AG09319 (cell line): ENCODE results near the gene OPA1.
A peak's percentile ranks its signal among the peaks of the same experiment; 100 is the strongest.

Experiments used
- DNase-seq: peaks from one replicate; pipeline ENCODE4 v3.0.0-alpha.2; 2010; ENCODE audit warnings: low read depth; ENCODE audit errors: extremely low read depth
- TF ChIP-seq, protein P1 (sequence below): IDR thresholded peaks from 2 replicates; pipeline ENCODE4 v1.5.1; 2011; ENCODE audit warnings: low read depth, mild to moderate bottlenecking, inconsistent platforms, low read length, moderate library complexity

The OPA1 gene

DNA sequence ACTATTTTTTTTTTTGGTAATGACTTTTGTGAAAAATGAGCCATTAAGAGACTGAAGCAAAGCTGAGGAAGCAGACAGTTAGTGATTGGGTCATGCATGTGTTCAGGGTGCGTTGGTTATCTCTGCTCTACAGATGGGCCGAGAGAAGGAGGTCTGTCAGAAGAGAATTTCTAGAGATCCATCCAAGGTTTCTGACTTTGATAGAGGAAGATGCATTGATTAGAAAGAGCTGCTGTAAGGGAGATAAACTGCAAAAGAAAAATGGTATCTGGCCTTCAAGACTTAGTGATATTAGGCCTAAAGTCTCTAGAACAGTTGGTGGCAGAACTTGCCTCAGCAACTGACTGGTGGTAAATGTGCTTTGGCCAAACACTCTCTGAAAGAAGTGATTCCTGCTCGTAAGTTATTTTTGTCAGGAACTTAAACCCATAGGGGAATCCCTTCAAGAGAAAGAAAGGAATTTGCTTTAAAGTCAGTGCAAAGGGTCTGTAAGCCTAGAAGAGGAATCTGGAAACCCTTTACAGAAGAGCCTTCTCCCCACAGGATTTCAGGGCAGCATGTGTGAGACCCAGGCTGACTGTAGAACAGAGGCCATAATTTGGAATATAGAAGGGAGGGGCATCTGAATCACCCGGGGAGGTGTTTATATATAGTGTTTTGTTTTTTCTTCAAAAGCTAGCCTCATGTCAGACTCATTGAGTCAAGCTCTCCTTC lies 67.8 kb downstream of the OPA1 start:
- TF ChIP-seq, protein P1, sequence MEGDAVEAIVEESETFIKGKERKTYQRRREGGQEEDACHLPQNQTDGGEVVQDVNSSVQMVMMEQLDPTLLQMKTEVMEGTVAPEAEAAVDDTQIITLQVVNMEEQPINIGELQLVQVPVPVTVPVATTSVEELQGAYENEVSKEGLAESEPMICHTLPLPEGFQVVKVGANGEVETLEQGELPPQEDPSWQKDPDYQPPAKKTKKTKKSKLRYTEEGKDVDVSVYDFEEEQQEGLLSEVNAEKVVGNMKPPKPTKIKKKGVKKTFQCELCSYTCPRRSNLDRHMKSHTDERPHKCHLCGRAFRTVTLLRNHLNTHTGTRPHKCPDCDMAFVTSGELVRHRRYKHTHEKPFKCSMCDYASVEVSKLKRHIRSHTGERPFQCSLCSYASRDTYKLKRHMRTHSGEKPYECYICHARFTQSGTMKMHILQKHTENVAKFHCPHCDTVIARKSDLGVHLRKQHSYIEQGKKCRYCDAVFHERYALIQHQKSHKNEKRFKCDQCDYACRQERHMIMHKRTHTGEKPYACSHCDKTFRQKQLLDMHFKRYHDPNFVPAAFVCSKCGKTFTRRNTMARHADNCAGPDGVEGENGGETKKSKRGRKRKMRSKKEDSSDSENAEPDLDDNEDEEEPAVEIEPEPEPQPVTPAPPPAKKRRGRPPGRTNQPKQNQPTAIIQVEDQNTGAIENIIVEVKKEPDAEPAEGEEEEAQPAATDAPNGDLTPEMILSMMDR, result no peak

GRCh38 chr3:193662757-193663322 lies 69.8 kb downstream of the OPA1 start:
- no peak for DNase-seq

More for the DNA sequence above, 67.8 kb downstream of the OPA1 start:
- DNase-seq, result no peak

GRCh38 chr3:193665370-193665989 lies 72.5 kb downstream of the OPA1 start:
- peak; percentile 12 for DNase-seq
- TF ChIP-seq, protein P1, result peak; percentile 32

More at GRCh38 chr3:193662757-193663322, 69.8 kb downstream of the OPA1 start:
- TF ChIP-seq, protein P1, result no peak

DNA sequence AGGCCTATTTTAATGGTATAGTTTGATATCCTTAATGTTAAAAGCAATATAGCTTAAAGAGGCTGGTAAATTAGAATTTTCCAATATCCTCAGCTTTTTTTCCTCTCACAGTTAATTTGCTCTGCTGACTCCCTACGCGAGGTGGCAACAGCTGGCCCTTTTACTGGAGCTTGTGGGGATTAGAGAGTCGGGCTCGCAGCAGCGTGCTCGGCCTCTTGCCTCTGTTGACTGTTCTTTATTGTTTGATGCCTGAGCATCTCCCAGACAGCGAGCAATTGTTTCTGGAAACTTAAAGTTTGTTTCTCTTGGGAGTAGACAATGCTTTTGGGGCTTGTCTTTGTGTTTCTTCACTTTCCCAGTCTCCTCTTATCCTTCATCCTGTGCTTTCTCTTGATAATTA lies 80.8 kb downstream of the OPA1 start:
- TF ChIP-seq, protein P1, result no peak
- DNase-seq, result no peak

DNA sequence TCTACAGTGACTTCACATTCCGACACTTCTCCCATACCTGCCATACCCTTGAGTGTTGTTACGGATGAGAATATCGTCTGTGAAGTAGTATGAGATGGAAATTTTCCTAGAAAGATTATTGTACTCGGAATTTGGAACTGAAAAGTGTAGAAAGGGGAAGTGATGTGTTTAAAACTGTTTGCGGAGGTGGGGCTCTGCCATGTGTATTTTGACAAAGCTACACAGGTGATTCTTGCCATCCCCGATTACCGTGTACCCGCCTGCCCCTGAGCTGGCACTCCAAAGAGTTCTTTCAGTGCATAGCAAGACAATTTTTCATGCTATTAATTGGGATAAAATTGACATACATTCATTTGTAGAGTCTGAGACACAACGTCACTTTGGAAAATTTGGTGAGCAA lies 81.7 kb downstream of the OPA1 start:
- no peak for DNase-seq
- TF ChIP-seq, protein P1, result no peak

GRCh38 chr3:193677734-193678133 lies 84.7 kb downstream of the OPA1 start:
- TF ChIP-seq, protein P1, result no peak
- no peak for DNase-seq

DNA sequence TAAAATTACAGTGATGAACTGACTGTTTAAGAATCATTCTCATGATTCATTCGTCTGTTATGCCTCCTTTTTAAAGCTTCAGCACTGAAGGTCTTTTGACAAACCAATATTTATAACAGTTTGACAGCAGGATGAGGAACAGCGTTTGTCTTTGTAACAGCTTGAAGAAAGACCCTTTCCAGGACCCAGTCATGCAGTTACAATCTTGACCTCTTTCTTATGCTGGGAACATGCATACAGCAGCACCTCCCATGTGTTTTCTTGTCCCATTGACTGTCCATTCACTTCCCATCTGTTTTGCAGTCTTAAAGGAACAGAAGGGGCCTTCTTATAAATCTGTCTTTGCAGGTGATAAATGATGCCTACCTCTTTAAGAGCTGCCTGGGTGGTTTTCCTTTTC lies 87.2 kb downstream of the OPA1 start:
- no peak for DNase-seq
- TF ChIP-seq, protein P1, result no peak
